Chondrocyte (in vitro differentiated cells): ENCODE measurements around the gene NBAS. TPM values are rescaled to one million over a fixed set of nuclear protein-coding genes. Genes with fewer than 3 reads are reported as not detected.

ENCODE experiments used
- DNase-seq: peaks from one replicate; pipeline ENCODE4 v3.0.0; 2021; ENCODE audit warnings: mixed read lengths, low spot score
- H3K27ac Mint-ChIP-seq: one replicate; pipeline ENCODE4 v1.8.0; 2021; ENCODE audit warnings: mild to moderate bottlenecking, moderate library complexity, mixed read lengths; ENCODE audit not compliant: unreplicated experiment
- H3K27me3 Mint-ChIP-seq: 2 replicates; pipeline ENCODE4 v1.8.0; 2021; ENCODE audit warnings: low read depth, mixed read lengths
- H3K36me3 Mint-ChIP-seq: 2 replicates; pipeline ENCODE4 v1.8.0; 2021; ENCODE audit warnings: low read depth, mixed read lengths
- H3K4me1 Mint-ChIP-seq: 2 replicates; pipeline ENCODE4 v1.8.0; 2021; ENCODE audit warnings: low read depth, mild to moderate bottlenecking, mixed read lengths
- H3K4me3 Mint-ChIP-seq: one replicate; pipeline ENCODE4 v1.8.0; 2021; ENCODE audit warnings: mild to moderate bottlenecking, moderate library complexity, mixed read lengths; ENCODE audit not compliant: unreplicated experiment
- H3K9me3 Mint-ChIP-seq: 2 replicates; pipeline ENCODE4 v1.8.0; 2021; ENCODE audit warnings: low read depth, mixed read lengths
- CTCF ChIP-seq: fragments of 200-600 bp; sonication (generic); IDR thresholded peaks from 2 replicates; pipeline ENCODE4 v1.5.0; 2021; ENCODE audit warnings: antibody characterized with exemption, mild to moderate bottlenecking, moderate library complexity
- total RNA-seq: library from RNA; stranded (reverse); gene quantifications from 3 replicates; pipeline ENCODE4 v1.2.1, GENCODE V29; 2021

The NBAS gene
- total RNA-seq, 1 donor from 2014 or later: 47.6 TPM

- Mint-ChIP-seq H3K4me3 (no peak overlapping the region), H3K4me1 (peaks cover 4% of the 10 kb centered on the region), H3K36me3 (peaks cover 8% of the 10 kb centered on the region), H3K27me3 (no peaks in the 10 kb centered on the region), H3K9me3 (no peaks in the 10 kb centered on the region), H3K27ac (no peak overlapping the region)
- no peak for DNase-seq
- no peak for TF ChIP-seq CTCF
Observed at GRCh38 chr2:15238028-15238427, 323.1 kb downstream of the NBAS start.

GRCh38 chr2:15230599-15231192 lies 330.4 kb downstream of the NBAS start:
- Mint-ChIP-seq H3K9me3 (peaks cover 8% of the 10 kb centered on the region), H3K27ac (no peak overlapping the region), H3K4me3 (no peak overlapping the region), H3K4me1 (peaks cover 2% of the 10 kb centered on the region), H3K36me3 (peaks cover 21% of the 10 kb centered on the region), H3K27me3 (no peaks in the 10 kb centered on the region)
- DNase-seq: no peak
- no peak for TF ChIP-seq CTCF

- H3K27me3 Mint-ChIP-seq: no peaks in the 10 kb centered on the region
- H3K9me3 Mint-ChIP-seq: peaks cover 8% of the 10 kb centered on the region
- no peak for TF ChIP-seq CTCF
- DNase-seq: no peak
- no peak overlapping the region for H3K4me3 Mint-ChIP-seq
- peaks cover 22% of the 10 kb centered on the region for H3K36me3 Mint-ChIP-seq
- H3K4me1 Mint-ChIP-seq: peaks cover 5% of the 10 kb centered on the region
- no peak overlapping the region for H3K27ac Mint-ChIP-seq
Observed at GRCh38 chr2:15226661-15227060, 334.5 kb downstream of the NBAS start.

GRCh38 chr2:15225131-15225530 lies 336.0 kb downstream of the NBAS start:
- peaks cover 21% of the 10 kb centered on the region for H3K36me3 Mint-ChIP-seq
- no peak for DNase-seq
- no peak for TF ChIP-seq CTCF
- no peaks in the 10 kb centered on the region for H3K27me3 Mint-ChIP-seq
- peaks cover 8% of the 10 kb centered on the region for H3K9me3 Mint-ChIP-seq
- H3K4me3 Mint-ChIP-seq: no peak overlapping the region
- no peak overlapping the region for H3K27ac Mint-ChIP-seq
- peaks cover 5% of the 10 kb centered on the region for H3K4me1 Mint-ChIP-seq

- Mint-ChIP-seq H3K9me3 (peaks cover 8% of the 10 kb centered on the region), H3K27me3 (no peaks in the 10 kb centered on the region), H3K27ac (no peak overlapping the region), H3K36me3 (peaks cover 21% of the 10 kb centered on the region), H3K4me1 (peaks cover 2% of the 10 kb centered on the region), H3K4me3 (no peak overlapping the region)
- TF ChIP-seq CTCF: no peak
- no peak for DNase-seq
Observed at GRCh38 chr2:15224641-15225040, 336.5 kb downstream of the NBAS start.
